HG03103 (cell line): ENCODE data around the gene NR1D1.

Source experiments
- ATAC-seq: cut with Tn5 transposase; IDR thresholded peaks from one replicate; pipeline ENCODE4 v1.9.1; 2021; ENCODE audit warnings: low read depth; ENCODE audit not compliant: unreplicated experiment

Gene NR1D1

DNA sequence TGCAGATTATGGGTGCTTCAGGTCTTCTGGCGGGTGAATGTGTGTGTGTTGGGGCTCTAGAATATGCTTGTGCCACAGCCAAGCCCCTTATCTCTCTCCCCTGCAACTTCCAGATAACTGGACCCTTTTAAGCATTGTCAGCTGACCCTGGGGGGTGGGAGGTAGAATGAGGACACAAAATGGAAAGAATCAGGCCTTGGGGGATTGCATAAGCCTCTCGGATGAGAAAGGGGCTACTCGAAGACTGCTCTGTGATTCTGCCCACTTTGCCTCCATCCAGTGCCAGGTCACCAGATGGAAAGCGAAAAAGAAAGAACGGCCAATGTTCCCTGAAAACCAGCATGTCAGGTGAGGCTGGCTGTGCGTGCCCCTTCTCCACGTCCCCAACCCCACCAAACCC lies 23.8 kb downstream of the NR1D1 start:
- ATAC-seq: no peak

DNA sequence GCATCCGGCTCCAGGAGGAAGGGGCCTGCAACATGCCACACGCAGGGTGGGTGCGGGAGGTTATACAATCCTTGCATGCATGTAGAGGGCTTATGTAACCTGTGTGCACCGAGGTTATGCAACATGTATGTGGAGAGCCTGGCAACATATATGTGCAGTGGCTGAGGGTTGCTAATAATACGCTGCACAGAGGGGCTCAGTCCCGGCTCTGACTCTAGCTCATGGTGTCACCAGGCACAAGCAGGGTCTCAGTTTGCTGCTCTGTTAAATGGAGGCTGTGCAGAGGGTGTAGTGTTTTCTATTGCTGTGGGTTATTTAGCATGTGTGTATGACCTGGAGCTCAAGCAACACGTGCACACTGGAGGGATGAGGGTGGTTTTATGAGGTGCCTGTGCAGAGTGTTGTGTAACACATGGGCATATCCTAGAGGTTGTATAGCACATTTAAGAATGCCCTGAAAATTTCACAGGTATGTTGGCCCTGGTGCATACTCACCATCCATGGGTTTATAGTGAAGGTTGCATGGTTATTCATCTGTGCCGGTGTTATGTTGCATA lies 24.4 kb downstream of the NR1D1 start:
- no peak for ATAC-seq

DNA sequence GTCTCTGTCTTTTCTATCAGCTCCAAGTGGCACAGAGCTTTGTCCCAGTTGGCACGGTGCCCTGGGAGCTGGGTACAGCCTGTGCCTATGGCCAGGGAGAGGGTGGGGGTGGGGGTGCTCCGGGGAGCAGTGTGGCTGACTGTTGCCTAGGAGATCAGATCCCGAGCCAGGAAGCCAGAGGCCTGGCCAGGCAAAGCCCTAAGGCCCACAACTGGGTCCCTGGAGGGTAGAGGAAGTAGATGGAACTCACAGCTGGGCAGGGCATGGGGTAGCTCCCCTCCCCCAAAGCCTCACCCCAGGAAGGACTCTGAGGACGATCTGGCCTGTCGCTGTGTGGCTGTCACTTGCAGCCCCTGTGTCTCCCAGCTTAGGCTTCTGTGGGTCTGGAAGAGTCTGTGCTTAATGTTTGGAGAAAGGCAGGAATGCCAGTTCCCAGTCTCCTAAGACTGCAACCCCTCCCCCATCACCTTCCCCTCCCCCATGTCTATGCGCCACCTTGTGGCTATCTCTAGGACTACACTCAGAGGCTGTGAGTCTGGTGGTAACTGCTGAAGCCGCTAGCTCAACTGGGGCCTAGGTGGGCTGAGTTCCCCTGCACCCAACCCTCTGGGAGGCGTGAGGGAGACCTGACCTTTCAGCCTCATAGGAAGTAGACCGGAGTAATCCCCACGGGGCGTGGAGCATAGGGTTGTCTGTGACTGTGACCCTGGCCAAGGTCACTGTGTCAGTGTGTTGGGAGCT lies 25.0 kb downstream of the NR1D1 start:
- ATAC-seq: no peak

DNA sequence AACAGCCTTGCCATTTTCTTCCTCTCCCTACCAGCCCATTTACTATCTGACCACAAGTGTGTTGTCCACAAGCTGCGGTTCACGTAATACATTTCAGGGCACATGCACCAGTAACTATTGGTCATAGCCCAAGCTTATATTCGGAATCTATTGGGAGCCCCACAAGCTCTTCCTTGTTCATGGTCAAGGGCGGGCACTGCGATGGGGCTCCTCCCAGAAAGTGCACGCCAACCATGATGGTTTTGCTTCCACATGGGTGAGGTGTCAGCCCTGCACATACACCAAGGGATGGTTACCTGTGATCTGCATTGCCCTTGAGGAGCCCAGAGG lies 25.6 kb downstream of the NR1D1 start:
- no peak for ATAC-seq

DNA sequence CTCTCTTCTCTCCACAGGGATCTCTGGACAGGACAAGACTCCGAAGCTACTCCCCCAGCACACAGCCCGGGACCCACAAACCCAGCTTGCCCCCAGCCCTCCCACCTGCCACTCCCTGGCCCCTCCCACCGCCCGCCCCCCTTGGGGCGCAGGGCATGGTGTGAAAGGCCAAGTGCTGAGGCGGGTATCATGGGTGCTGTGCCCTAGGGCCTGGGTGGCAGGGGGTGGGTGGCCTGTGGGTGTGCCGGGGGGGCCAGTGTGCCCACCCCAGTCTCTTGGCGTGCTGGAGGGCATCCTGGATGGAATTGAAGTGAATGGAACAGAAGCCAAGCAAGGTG lies 26.2 kb downstream of the NR1D1 start:
- ATAC-seq: no peak

DNA sequence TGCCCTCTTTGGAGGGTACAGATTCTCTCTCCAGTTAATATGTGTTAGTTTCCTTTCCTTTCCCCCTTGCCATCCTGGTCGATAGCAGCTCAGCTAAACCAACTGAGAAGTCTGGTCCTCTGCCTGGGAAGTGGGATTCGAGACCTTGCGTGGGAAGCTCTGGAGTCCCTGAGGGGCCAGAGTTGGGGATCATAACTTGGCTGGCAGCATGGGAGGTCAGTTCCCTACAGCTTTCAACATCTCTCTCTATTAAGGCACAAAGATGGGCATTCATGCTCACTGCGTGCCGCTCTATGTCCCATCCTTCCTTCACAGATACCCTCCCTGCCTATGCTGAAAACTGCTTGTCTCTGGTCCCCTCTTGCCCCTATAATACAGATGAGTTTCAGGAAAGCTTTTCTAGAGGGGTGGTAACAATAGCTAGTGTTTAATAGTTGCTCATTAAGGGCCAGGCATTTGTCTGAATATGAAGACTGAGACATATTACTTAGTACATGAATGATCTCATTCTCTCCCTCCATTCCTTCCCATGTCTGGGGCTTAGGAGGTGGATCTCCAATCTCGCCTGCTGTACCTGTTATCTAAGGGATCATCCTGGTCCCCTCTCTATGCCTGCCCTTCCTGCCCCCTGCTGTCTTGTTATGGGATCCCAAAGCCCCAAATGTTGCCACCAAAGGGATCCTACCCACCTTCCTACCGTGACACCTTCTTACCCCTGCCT lies 26.8 kb downstream of the NR1D1 start:
- ATAC-seq: no peak

DNA sequence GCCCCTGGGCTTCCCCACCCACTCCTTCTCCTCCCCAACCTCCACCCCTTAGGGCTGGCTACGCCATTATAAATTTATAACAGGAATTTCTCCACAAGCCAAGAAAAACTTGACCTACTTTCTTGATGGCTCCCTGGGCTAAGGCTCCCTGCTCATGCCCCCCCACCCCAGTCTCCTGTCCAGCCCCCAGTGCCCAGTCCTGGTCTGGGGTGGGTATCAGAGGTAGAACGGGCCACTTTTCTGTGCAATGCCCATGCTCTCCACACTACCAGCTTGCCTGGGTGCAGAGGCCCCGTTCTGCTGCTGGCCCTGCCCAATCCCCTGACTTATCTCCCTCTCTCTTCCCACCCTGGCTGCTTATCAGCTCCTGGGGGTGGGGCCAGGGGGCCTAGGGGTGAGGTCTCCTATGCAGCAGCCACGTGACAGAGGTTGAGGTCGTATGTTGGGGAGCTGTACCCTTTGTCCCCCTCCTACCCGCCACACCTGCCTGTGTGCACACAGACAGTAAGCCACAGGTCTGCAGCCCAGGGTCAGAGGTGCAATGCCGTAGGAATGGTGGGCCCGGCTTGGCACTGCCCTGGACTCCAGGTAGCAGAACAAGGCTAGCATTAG lies 27.5 kb downstream of the NR1D1 start:
- no peak for ATAC-seq

DNA sequence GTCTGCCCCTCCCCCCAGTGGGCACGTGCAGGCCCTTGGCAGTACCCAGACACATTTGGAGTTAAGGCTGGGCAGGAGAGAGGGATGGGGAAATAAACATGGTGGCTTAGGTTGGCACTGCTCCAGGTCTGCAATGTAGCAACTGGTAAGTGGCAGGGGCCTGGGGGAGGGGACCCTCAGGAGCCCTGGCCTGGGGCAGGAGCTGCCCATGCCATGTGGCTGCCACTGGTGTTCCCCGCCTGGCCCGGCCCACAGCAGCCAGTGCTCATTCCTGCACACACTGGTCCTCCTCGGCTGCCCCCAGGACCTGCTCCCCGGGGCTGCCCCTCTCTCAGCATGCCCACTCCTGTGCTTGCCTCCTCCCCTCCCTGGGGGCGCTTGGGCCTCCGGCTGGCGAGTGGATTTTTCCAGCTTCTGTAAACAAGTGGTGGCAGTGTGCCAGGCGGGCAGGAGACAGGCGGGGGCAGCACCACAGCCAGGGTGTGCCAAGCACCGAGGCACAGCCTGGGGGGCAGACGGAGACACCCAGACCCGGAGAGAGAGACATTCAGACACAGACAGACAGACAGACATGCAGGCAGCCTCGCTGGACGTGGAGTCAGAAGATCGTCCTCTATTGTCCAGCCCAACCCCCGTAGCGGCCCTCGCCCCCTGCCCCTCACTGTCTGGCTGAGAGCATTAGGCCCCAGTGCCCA lies 28.2 kb downstream of the NR1D1 start:
- ATAC-seq: no peak

DNA sequence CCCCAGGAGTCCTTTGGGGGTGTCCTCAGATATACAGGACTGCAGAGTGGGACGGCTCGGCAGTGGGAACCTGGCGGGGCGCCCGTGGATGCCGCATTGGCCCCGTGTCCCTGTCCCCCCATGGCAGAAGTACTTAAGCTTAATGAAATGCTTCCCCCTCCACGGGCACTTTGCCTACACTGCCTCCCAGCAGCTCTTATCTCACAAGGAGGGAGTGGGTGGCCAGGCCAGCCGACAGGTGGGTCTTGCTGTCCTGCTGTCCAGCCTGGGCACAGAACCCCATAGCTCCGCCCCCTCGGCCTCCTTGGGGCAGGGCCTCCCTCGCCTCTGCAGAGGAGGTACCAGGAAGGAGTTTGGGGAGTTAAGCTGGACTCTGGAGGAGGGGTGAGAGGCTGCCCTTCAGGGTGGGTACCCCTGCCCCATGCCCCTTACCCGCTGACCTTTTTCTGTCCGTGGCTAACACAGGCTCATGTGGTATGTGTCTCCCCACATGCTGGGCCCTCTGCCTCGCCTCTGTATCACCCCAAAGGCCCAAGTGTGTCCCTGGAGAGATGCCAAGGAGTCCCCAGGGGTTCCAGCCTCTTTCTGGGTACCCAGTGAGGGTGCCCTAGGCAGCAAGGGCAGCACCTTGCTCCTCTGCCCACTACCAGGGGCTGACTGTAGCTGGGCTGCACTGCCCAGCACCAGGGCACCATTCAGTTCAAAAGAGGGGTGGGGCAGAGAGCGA lies 28.9 kb downstream of the NR1D1 start:
- no peak for ATAC-seq

DNA sequence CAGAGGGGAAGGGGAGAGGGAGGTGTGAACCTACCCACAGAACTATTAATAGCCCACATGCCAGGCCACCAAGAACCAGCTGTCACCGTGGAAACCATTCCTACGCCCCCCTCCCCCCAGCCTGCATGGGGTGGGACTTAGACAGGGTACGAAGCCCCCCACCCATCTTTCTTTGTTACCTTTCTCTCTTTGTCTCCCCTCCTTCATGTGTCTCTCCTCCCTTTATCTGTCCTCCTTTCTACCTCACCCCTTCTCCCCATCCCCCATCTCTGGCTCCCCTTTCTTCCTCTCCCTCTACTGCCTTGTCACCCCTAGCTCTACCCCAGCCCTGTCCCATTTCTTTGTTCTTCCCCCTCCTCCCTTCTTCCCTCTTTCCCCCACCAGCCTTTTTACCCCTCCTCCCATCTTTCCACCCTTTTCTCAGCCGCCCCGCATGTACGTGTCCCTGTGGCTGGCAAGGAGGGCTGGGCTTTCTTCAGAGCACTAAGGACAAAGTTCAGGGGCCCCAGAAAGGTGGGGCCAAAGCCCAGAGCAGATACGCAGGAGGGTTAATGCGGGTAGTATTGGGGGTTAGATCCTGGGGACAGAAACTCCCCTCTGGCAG lies 29.6 kb downstream of the NR1D1 start:
- ATAC-seq: no peak

DNA sequence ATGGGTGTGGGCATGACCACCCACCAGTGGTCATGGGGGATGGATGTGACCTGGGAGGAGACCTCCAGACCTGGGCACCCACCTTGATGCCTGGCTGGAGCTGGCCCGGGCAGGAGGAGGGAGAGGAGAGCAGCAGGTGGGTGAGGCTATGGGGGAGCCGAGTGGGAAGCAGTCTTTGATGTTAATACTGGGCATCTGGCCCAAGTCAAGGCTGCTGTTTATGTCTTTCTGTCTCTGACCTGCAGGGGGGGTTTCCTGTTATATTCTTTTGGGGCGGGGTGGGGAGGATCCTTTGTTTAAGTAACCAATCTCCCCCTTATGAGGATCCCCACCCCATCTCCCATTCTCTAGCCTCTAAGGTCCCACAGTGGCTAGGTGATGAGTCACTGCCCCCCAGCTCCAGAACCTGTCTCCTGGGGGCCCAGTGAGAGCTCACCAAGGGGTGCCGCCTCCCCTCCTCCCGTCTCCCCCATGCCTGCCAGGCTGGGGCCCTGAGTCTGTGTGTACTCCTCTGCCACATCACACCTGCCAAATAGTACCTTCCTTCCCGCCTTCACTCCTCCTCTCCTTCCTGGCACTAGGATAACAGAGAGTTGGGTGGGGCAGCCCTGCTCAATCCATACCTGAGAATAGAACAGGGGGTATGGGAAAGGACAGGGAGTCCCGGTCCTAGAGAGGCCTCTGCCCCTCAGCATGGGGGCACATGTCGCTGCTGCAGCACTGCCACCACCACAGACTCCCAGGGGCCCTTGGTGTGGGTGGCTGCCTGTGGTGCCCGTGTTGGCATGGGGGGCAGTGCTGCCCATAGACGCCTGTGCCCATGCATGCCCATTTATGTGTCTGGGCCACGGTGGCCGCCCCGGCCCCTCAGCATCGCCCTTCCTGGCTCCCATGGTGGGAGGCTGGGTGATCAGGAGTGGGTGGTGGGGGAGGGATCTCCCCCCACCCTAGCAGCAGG lies 30.4 kb downstream of the NR1D1 start:
- ATAC-seq: no peak

DNA sequence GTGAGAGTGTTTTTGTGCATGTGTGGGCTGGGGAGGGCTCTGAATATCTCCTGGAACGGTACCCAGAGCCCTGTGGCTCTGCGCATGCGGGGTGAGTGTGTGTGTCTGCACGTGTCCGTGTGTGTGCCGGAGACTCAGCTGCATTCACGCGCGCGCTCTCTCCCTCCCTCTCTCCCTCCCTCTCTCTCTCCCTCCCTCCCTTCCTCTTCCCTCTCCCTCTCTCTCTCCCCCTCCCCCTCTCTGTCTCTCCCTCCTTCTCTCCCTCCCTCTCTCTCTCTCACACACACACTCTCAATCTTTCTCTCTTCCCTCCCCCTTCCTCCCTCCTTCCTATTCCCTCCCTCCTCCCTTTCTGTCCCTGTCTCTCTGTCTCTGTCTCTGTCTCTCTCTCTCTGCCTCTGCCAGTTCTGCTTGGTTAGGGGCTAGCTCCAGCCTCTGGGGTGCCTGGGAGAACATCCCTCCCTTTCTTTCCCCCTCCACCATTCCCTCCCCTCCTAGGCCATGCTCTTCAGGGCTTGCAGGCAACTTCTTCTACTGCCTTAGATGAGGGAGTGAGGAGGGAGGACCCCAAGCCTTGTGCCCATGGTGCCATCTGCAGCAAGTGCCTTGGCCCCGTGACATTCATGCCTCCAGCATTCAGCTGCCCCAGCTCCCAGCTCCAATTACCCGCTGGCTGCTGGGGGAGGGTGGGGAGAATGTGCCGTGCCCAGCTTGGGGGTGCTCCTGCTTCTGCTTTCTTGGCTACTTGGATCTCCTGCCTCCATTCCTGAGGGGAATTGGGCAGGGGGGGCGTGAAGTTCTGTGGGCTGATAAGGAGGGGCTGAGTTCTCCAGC lies 31.3 kb downstream of the NR1D1 start:
- no peak for ATAC-seq

DNA sequence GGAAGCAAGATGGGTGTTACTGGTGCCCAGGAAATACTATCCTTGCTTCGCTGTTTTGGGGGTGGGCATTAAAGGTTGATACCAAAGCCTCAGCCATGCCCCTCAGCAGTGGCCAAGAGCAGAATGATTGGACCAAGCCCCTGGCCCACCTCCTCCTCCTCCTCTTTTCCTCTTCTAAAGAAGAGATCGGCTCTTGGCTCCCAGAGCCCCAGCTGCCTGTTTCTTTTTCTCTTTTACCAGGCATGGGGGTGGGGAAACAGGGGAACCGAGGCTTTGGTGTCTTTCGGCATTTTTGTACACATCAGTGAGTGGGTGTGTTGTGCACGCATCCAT lies 31.8 kb downstream of the NR1D1 start:
- ATAC-seq: no peak

DNA sequence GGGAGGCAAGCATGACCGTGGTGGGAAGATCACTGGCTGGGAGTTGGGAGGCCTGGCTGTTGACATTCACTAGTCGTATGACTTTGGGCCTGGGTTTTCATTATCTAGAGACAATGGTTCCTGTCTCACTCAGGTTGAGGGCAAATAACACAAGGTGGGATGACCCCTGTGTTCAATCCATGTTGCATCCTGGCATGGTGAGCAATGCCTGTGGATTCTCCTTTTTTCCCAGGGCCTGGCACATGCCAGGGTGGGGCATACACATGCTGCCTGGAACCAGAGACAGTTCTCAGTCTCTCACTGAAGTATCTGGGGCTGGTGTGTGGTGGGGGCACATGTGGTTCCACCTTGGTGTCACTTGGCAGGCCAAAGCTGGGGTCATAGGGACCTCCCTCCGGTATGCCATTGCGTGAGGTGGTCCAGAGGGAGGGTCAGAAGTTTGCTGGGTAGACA lies 32.2 kb downstream of the NR1D1 start:
- no peak for ATAC-seq

DNA sequence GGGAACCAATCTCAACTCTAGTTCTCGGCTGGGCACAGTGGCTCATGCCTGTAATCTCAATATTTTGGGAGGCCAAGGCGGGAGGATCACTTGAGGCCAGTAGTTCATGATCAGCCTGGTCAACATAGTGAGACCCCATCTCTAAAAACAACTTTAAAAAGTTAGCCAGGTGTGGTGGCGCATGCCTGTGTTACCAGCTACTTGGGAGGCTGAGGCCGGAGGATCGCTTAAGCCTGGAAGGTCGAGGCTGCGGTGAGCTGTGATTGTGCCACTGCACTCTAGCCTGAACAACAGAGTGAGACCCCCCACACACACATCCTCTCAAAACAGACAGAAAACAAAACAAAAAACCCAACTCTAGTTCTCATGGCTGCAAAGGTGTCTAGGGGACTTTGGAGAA lies 32.7 kb downstream of the NR1D1 start:
- ATAC-seq: no peak

DNA sequence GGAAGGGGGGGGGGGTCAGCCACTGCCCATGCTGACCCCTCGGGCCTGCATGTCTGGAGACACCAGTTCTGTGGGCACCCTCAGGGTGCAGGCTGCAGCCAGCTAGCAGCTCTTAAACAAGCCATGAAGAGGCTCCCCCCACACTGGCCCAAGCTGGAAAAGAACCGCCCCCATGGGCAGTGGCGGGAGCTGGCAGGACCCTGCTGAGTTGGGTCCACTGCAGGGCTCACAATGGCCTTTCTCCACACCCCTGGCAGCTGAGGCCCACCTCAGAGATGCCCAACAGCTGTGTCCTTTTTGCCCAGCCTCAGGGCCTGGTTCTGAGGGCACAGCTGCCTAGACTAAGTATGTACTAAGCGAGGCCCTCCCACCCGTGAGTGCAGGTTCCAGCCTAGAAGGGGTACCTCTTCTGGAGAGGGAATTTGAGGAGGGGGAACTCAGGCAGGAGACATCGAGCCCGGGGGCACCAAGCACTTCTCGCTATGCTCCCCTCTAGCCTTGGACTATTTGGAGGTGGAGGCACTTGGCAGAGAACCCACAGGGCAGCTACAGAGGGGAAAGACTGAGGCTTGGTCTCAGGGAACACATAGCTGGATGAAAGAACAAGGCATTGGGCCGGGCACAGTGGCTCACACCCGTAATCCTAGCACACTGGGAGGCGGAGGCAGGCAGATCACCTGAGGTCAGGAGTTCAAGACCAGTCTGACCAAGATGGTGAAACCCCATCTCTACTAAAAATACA lies 34.4 kb downstream of the NR1D1 start:
- ATAC-seq: no peak

DNA sequence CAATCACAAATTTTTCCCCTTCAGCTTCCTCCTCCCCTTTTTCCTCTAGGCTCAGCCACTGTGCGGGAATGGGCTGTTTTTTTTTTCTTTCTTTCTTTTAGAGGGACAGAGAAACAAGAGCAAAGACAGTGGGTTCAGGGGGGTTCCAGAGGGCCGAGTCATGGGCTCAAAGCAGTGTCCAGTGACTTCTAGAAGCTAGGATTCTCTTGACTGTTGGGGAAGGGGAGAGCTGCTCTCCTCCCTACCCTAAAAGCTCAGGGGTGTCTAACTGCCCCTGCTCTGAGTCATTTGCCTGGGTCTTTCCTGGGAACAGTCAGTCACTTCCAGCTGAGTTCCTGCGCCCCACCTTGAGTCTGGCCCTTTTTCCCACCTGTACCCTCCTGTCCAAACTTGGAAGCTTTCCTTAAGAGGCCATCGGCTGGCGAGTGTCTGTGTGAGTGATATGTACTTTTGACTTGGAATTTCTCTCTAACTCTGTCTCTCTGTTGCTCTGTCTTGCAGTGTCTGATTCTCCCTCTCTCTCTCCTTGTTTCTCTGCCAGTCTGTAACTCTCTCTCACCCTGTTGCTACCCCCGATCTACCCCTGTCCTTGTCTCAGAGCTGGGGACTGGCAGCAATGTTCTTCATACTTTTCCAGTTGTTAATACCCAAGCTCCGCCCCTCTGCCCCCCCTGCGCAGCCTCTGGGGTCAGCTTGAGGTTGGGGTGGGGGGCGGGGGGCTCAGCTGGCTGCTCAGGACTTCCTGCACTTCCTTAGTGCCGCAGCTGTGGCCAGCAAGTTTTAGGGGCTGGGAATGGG lies 35.2 kb downstream of the NR1D1 start:
- no peak for ATAC-seq
